Keratinocyte (primary cell): ENCODE data around the gene DOCK1.

ENCODE experiments used
- CTCF ChIP-seq, 3 experiments: IDR thresholded peaks in 1 of 3; conservative IDR thresholded peaks in 1 of 3; optimal IDR thresholded peaks in 1 of 3; 2 replicates in 2 of 3; 3 replicates in 1 of 3; pipeline versions ENCODE3 to v1.5.1; 2011; ENCODE audit warnings: low read length in 3 of 3, mild to moderate bottlenecking in 3 of 3, moderate library complexity in 2 of 3, control low read depth in 1 of 3, inconsistent platforms in 1 of 3; ENCODE audit not compliant: insufficient read depth in 2 of 3; ENCODE audit errors: extremely low read depth in 1 of 3
- EZH2 ChIP-seq: IDR thresholded peaks from one replicate; pipeline ENCODE4 v1.6.1; 2012; ENCODE audit warnings: inconsistent platforms, mild to moderate bottlenecking, low read length, moderate library complexity

GRCh38 chr10:127017541-127018297, 112.5 kb downstream of the DOCK1 start:
- no peak for TF ChIP-seq CTCF (optimal IDR thresholded peaks at IDR 0.05 in 1 of 3, IDR thresholded peaks at IDR 0.05 in 1 of 3, conservative IDR thresholded peaks at IDR 0.05 in 1 of 3; ENCODE audit: extremely low read depth in 1 of 3, insufficient read depth in 2 of 3, low read length in 3 of 3)
- TF ChIP-seq EZH2, result no peak
